Sigmoid colon (tissue), 7 donors: ENCODE measurements around the gene KLC4. TPM values are rescaled to one million over a fixed set of nuclear protein-coding genes. Genes with fewer than 3 reads are reported as not detected.

Source experiments
- DNase-seq: peaks from one replicate; pipeline ENCODE4 v3.0.0-alpha.2; 2019
- H3K27ac ChIP-seq, 4 donors: fragments of 200-600 bp; sonication (generic); one replicate each; pipeline ENCODE4 v1.5.1; 2016 to 2019; ENCODE audit warnings: mild to moderate bottlenecking in 1 of 4
- H3K27me3 ChIP-seq, 3 donors: fragments of 200-600 bp; sonication (generic); one replicate each; pipeline ENCODE4 v1.5.1; 2019; ENCODE audit warnings: mild to moderate bottlenecking in 1 of 3
- H3K36me3 ChIP-seq, 4 donors: fragments of 200-600 bp; sonication (generic); one replicate each; pipeline ENCODE4 v1.5.1; 2016 to 2019
- H3K4me1 ChIP-seq, 4 donors: fragments of 200-600 bp; sonication (generic); one replicate each; pipeline ENCODE4 v1.5.1; 2017 to 2019
- H3K4me3 ChIP-seq, 4 donors: fragments of 200-600 bp; sonication (generic); one replicate each; pipeline ENCODE4 v1.5.1; 2017 to 2019; ENCODE audit warnings: mild to moderate bottlenecking in 2 of 4, moderate library complexity in 1 of 4
- H3K9me3 ChIP-seq, 4 donors: fragments of 200-600 bp in 3 of 4; sonication (generic) in 3 of 4; one replicate each; pipeline versions ENCODE4 v1.5.1 to v1.6.1; 2013 to 2019
- CTCF ChIP-seq, 4 experiments: fragments of 450-650 bp in 3 of 4; fragments of 200-600 bp in 1 of 4; IDR thresholded peaks; one replicate each; pipeline ENCODE4 v1.5.1; 2016 to 2019; ENCODE audit warnings: antibody characterized with exemption in 4 of 4, mild to moderate bottlenecking in 3 of 4, moderate library complexity in 2 of 4
- EP300 ChIP-seq, 4 donors: sonication (generic); formaldehyde crosslinking; IDR thresholded peaks; one replicate each; pipeline ENCODE4 v1.6.1; 2017; ENCODE audit warnings: antibody characterized with exemption in 4 of 4
- POLR2A ChIP-seq, 2 donors: fragments of 450-650 bp; IDR thresholded peaks; one replicate each; pipeline ENCODE4 v1.6.1; 2016; ENCODE audit warnings: antibody characterized with exemption in 2 of 2, mild to moderate bottlenecking in 2 of 2, moderate library complexity in 2 of 2
- POLR2AphosphoS5 ChIP-seq, 4 donors: sonication (generic); formaldehyde crosslinking; IDR thresholded peaks; one replicate each; pipeline ENCODE4 v1.6.1; 2017; ENCODE audit warnings: antibody characterized with exemption in 4 of 4
- WGBS, 2 donors: extraction: QIAGEN DNeasy Blood & Tissue Kit; methylation state at CpG; one replicate each; pipeline ENCODE4 v1.1.7; 2013; 5-methylcytosine and 5-hydroxymethylcytosine counted together
- intact Hi-C: fragments of 100-400 bp; cut with DNase I; formaldehyde crosslinking; loops from one replicate; pipeline ENCODE4 v1.15.1; 2023
- polyA plus RNA-seq, 3 donors: library from polyadenylated mRNA; stranded (reverse); fragments of 200-250 nt; gene quantifications; one replicate each; pipeline ENCODE4 v1.2.3, GENCODE V29; 2013
- total RNA-seq, 4 donors: library from RNA; depleted of rRNA; stranded (reverse); fragments of >200 nt; gene quantifications; one replicate each; pipeline ENCODE4 v1.1.0, GENCODE V29; 2016
- donor health status: healthy with polysubstance abuse.
- donor health status: Bipolar disorder and iron deficiency.
- donor health status: healthy.

KLC4 gene
- total and polyA plus RNA-seq, 7 donors = 23.2 to 116 (median 44.9) TPM

- H3K4me1 ChIP-seq = peaks cover 0 to 12% (median 5%) of the 10 kb centered on the region in 4 donors
- no peaks in the 10 kb centered on the region for H3K27me3 ChIP-seq
- DNase-seq = no peak
- intact Hi-C loops = no loop called here
- no peaks in the 10 kb centered on the region for H3K36me3 ChIP-seq
- 48 to 66% methylated on average over 2 of the region's 2 CpGs for WGBS, 2 donors
- no peak overlapping the region for H3K27ac ChIP-seq
- no peak overlapping the region for H3K4me3 ChIP-seq
- no peaks in the 10 kb centered on the region for H3K9me3 ChIP-seq
- TF ChIP-seq EP300 (IDR thresholded peaks at IDR 0.05) = no peak
- TF ChIP-seq POLR2A (IDR thresholded peaks at IDR 0.05) = no peak
- TF ChIP-seq POLR2AphosphoS5 (IDR thresholded peaks at IDR 0.05) = no peak
Measured at GRCh38 chr6:43090559-43090956, 31.1 kb downstream of the KLC4 start.

- Histone ChIP-seq H3K4me3 (no peak overlapping the region), H3K27ac (no peak overlapping the region), H3K4me1 (peaks cover 0 to 12% (median 5%) of the 10 kb centered on the region in 4 donors), H3K9me3 (no peaks in the 10 kb centered on the region), H3K36me3 (no peaks in the 10 kb centered on the region), H3K27me3 (no peaks in the 10 kb centered on the region)
- intact Hi-C loops = no loop called here
- no peak for DNase-seq
- TF ChIP-seq POLR2A (IDR thresholded peaks at IDR 0.05) (no peak), POLR2AphosphoS5 (IDR thresholded peaks at IDR 0.05) (no peak), EP300 (IDR thresholded peaks at IDR 0.05) (no peak), CTCF (IDR thresholded peaks at IDR 0.05) (no peak)
- 78 to 93% methylated on average over 5 of the region's 5 CpGs for WGBS, 2 donors
Measured at GRCh38 chr6:43091020-43091419, 31.6 kb downstream of the KLC4 start.

- no peak for DNase-seq
- Histone ChIP-seq H3K36me3 (no peaks in the 10 kb centered on the region), H3K27ac (no peak overlapping the region), H3K4me1 (peaks cover 0 to 12% (median 5%) of the 10 kb centered on the region in 4 donors), H3K27me3 (no peaks in the 10 kb centered on the region), H3K9me3 (no peaks in the 10 kb centered on the region), H3K4me3 (no peak overlapping the region)
- intact Hi-C loops = no loop called here
- TF ChIP-seq EP300 (IDR thresholded peaks at IDR 0.05) = no peak
- no peak for TF ChIP-seq CTCF (IDR thresholded peaks at IDR 0.05)
- TF ChIP-seq POLR2AphosphoS5 (IDR thresholded peaks at IDR 0.05) = no peak
- no peak for TF ChIP-seq POLR2A (IDR thresholded peaks at IDR 0.05)
- WGBS, 2 donors = 86 to 89% methylated on average over 10 of the region's 10 CpGs
Measured at GRCh38 chr6:43091436-43091991, 32.1 kb downstream of the KLC4 start.

GRCh38 chr6:43092635-43093034, 33.2 kb downstream of the KLC4 start:
- TF ChIP-seq POLR2A (IDR thresholded peaks at IDR 0.05) = no peak
- no peak for DNase-seq
- intact Hi-C loops = loop anchor here (1.0 kb wide), 1 partner anchor 33 kb away; the partner anchor contains the start of genes KLC4 and MRPL2
- H3K27me3 ChIP-seq = no peaks in the 10 kb centered on the region
- no peaks in the 10 kb centered on the region for H3K36me3 ChIP-seq
- no peaks in the 10 kb centered on the region for H3K9me3 ChIP-seq
- H3K4me3 ChIP-seq = no peak overlapping the region
- peaks cover 0 to 12% (median 5%) of the 10 kb centered on the region in 4 donors for H3K4me1 ChIP-seq
- H3K27ac ChIP-seq = no peak overlapping the region

- peak; percentile 86 for DNase-seq
- Histone ChIP-seq H3K36me3 (no peaks in the 10 kb centered on the region), H3K9me3 (no peaks in the 10 kb centered on the region), H3K27ac (peak overlapping the region; percentile 35 to 79 (median 75)), H3K4me1 (peaks cover 0 to 12% (median 5%) of the 10 kb centered on the region in 4 donors), H3K4me3 (peak overlapping the region; percentile 34 to 47 (median 44)), H3K27me3 (no peaks in the 10 kb centered on the region)
- TF ChIP-seq POLR2AphosphoS5 (IDR thresholded peaks at IDR 0.05) (peak in 2 of 4 donors; percentile 12 to 71), EP300 (IDR thresholded peaks at IDR 0.05) (no peak), POLR2A (IDR thresholded peaks at IDR 0.05) (no peak)
- WGBS, 2 donors = 65 to 78% methylated on average over 9 of the region's 9 CpGs
- intact Hi-C loops = loop anchor here (1.0 kb wide), 1 partner anchor 34 kb away; the partner anchor contains the start of genes KLC4 and MRPL2
Measured at GRCh38 chr6:43093436-43094289, 34.2 kb downstream of the KLC4 start.

- Histone ChIP-seq H3K36me3 (no peaks in the 10 kb centered on the region), H3K9me3 (no peaks in the 10 kb centered on the region), H3K4me3 (no peak overlapping the region), H3K27ac (no peak overlapping the region), H3K27me3 (no peaks in the 10 kb centered on the region), H3K4me1 (peaks cover 0 to 12% (median 5%) of the 10 kb centered on the region in 4 donors)
- 28 to 57% methylated on average over 7 of the region's 7 CpGs for WGBS, 2 donors
- no peak for DNase-seq
- intact Hi-C loops = no loop called here
- no peak for TF ChIP-seq EP300 (IDR thresholded peaks at IDR 0.05)
- no peak for TF ChIP-seq POLR2AphosphoS5 (IDR thresholded peaks at IDR 0.05)
- TF ChIP-seq POLR2A (IDR thresholded peaks at IDR 0.05) = no peak
- no peak for TF ChIP-seq CTCF (IDR thresholded peaks at IDR 0.05)
Measured at GRCh38 chr6:43095939-43096338, 36.5 kb downstream of the KLC4 start.
